Cardiac fibroblast (primary cell): ENCODE measurements around the gene MGLL.
A peak's percentile ranks its signal among the peaks of the same experiment; 100 is the strongest.

Experiments used
- DNase-seq, 2 donors: peaks; one replicate each; pipeline versions ENCODE4 v3.0.0 to v3.0.0-alpha.2; 2010; ENCODE audit warnings: low read depth in 2 of 2
- H3K4me3 ChIP-seq, 2 donors: replicated peaks in 1 of 2; 1 replicate in 1 of 2; 2 replicates in 1 of 2; pipeline ENCODE4 v1.5.1; 2011; ENCODE audit warnings: low read depth in 2 of 2, low read length in 2 of 2, mild to moderate bottlenecking in 2 of 2, moderate library complexity in 1 of 2
- CTCF ChIP-seq: IDR thresholded peaks from one replicate; pipeline ENCODE4 v1.5.1; 2011; ENCODE audit warnings: low read depth, mild to moderate bottlenecking, low read length, inconsistent platforms

Gene MGLL

GRCh38 chr3:127674101-127674721 lies 148.1 kb downstream of the MGLL start:
- DNase-seq: no peak
- peak overlapping the region; percentile 76 to 87 for H3K4me3 ChIP-seq
- TF ChIP-seq CTCF: no peak

- peak overlapping the region; percentile 76 to 87 for H3K4me3 ChIP-seq
These were observed 148.9 kb downstream of the MGLL start for GRCh38 chr3:127673191-127674100.

GRCh38 chr3:127672429-127673190 lies 149.7 kb downstream of the MGLL start, which contains the start of gene ABTB1:
TSS of gene ABTB1 (plus strand) at chr3:127672952. CDS start at chr3:127673026, 74 bp downstream.
- peak; percentile 72 to 79 for DNase-seq
- peak within 1 kb of the TSS; percentile 76 to 87 for H3K4me3 ChIP-seq
- no peak for TF ChIP-seq CTCF

More at GRCh38 chr3:127673191-127674100, 148.9 kb downstream of the MGLL start:
- TF ChIP-seq CTCF: no peak
- peak; percentile 55 to 75 for DNase-seq

GRCh38 chr3:127671523-127672428 lies 150.5 kb downstream of the MGLL start:
- H3K4me3 ChIP-seq: peak overlapping the region; percentile 46 to 62
- no peak for TF ChIP-seq CTCF
- no peak for DNase-seq

- no peak for DNase-seq
- H3K4me3 ChIP-seq: no peak overlapping the region
- no peak for TF ChIP-seq CTCF
These were observed 151.4 kb downstream of the MGLL start for GRCh38 chr3:127670761-127671522.
